RCC 7860 (cell line): ENCODE data around the gene PSG6.
"Not testable (repeated sequence)": the region's sequence is repeated elsewhere in the genome, so short reads cannot be mapped to it uniquely, and the experiment has no call there.

ENCODE experiments used
- DNase-seq: peaks from one replicate; pipeline ENCODE4 v3.0.0-alpha.2; 2015; ENCODE audit warnings: low spot score
- FAIRE-seq: peaks from 2 replicates; lab custom pipeline; 2012; peaks lifted over from hg19 to GRCh38; lab: Jason Lieb, UNC

PSG6 gene

DNA sequence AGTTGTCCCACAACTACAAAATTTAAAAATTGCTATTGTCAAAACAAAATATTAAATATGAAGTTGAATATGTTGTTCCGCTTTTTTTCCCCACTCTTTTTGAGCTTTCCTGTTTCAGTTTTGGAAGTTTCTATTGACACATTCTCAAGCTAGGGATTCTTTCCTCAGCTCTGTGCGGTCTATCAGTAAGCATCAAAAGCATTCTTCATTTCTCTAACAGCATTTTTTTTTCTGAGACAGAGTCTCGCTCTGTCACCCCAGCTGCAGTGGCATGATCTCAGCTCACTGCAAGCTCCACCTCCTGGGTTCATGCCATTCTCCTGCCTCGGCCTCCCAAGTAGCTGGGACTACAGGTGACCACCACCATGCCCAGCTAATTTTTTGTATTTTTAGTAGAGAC lies 4.8 kb downstream of the PSG6 start:
- DNase-seq, FAIRE-seq: not testable (repeated sequence)

DNA sequence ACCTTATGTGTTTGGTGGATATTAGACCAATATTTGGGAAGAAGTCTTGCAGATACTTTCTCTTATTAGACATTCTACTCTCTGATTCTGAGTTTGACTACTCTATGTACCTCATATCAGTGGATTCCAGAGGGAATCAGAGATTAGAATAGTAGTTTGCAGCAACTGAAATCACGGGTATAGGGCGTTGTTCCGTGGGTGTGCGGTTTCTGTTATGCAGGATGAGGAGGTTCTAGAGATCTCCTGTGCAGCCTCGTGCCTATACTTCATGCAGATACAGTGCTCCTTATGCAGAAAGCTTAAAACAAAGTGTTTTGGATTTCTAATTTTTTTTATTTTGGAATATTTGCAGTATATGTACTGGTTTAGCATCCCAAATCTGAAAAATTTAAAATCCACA lies 6.0 kb downstream of the PSG6 start:
- FAIRE-seq, DNase-seq: not testable (repeated sequence)

DNA sequence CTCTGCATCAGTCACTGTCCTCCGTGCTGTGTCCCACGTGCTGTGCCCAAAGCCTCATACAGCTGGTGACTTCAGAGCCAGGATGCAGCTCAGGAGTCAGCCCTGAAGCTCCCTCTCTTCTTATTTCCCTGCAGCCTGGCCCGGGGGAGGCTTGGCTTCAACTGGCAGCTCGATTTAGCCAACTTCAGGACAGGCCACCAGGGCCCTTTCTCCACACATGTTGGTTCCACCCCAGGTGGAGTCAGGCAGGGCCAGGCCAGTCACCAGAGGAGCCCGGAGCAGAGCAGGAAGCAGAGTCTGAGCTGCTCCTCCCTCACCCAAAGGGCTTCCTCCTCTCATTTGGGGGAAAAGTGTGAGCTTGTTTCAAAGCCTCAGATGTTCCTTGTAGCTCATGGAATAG lies 11.5 kb downstream of the PSG6 start:
- FAIRE-seq, DNase-seq: not testable (repeated sequence)

DNA sequence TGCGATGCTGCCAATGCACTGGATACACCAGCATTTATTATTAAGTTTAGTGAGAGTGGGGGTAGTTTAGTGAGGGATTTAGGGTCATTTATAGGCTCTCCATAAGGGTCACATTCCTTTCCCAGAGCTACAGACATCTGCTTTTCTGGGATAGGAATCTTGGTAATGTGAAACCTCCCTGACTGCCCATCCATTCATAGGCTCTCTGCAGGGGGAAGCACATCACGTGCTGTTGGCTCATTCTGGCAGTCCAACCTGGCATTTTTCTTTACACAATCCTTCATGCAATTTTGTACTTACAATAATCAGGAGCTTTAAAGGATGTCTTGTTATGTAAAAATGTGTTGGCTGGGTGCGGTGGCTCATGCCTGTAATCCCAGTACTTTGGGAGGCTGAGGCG lies 17.1 kb downstream of the PSG6 start:
- FAIRE-seq, DNase-seq: not testable (repeated sequence)

DNA sequence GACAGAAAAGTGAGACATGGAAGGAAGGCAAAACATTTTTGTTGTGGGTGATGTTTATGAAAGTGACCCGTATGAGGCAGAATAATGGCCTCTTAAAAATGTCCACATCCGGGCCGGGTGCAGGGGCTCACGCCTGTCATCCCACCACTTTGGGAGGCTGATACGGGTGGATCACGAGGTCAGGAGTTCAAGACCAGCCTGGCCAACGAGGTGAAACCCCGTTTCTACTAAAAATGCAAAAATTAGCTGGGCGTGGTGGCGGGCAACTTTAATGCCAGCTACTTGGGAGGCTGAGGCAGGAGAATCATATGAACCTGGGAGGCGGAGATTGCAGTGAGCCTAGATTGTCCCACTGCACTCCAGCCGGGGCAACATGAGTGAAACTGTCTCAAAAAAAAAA lies 18.0 kb downstream of the PSG6 start:
- DNase-seq, FAIRE-seq: not testable (repeated sequence)

DNA sequence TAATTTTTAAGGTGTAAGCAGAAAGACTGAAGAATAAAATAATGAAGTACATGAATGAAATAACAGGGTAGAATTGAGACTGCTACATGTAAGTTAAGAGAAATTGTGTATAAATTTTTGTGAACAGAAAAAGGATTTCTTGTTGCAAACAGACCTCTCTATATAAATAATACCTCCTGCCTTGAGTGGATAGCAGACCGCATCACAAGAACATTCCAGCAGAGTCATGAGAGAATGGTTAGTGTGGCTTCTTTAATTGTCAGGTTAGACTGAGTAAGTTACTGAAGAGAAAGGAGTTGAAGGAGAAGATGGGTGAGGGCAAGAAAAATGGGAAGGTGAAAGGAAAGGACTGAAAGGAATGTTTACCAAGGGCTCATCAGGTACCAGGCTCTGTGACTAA lies 18.6 kb downstream of the PSG6 start:
- DNase-seq, result peak; percentile 25
- not testable (repeated sequence) for FAIRE-seq

DNA sequence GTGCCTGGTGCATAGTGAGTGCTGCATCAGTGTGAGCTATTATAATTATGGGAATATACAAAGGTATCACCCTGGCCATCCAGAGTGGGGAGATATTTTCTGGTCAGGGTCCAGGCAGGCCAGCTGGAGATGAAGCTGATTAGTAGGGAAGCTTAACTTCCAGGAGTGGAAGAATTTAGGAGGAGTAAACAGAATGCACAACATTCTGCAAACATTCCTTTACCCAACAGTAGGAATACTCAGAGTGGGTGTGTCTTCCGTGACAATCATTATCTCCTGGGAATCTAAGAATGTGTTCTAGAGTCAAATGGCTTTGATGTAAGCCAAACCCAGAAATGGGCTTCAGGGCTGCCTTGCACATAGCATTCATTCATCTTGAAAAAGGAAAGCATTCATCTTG lies 19.0 kb downstream of the PSG6 start:
- DNase-seq, result not testable (repeated sequence)

DNA sequence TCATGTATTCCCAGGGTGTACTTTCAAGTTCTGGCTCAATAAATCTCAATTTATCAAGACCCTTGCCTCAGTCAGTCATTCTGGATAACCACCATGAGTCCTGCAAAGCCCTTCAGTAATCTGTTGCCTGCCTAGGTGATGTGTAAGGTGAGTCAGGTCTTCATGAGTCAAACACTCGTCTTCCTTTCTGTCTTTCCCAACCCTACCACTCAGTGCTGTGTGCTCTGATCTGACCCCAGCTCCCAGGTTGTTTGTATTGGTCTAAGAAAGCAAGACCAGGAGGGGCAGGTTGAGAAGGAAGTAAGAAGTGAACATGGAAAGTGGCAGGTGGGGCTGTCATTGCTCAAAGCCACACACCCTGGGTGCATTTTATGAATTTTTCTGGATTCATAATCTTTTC lies 20.0 kb downstream of the PSG6 start:
- not testable (repeated sequence) for FAIRE-seq
- DNase-seq, result peak; percentile 45

More for the DNA sequence above, 19.0 kb downstream of the PSG6 start:
- not testable (repeated sequence) for FAIRE-seq

DNA sequence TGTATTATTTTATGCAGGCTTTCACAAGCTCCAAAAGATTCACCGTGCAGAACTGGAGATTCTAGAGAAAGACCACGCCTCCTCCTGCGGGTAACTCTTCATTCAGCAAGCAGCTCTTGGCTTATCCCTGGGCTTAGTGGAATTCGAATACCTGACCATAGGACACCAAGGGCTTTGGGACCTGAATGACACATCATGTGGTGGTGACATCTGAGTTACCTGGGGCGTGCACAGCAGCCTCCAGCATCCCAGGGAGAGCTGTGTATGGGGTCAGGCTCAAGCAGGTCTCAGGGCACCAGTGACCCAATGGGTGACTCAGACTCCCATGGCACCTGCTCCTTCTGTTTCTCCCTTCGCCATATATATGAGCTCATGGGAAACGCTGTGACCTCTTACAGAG lies 27.2 kb downstream of the PSG6 start:
- DNase-seq, FAIRE-seq: not testable (repeated sequence)

DNA sequence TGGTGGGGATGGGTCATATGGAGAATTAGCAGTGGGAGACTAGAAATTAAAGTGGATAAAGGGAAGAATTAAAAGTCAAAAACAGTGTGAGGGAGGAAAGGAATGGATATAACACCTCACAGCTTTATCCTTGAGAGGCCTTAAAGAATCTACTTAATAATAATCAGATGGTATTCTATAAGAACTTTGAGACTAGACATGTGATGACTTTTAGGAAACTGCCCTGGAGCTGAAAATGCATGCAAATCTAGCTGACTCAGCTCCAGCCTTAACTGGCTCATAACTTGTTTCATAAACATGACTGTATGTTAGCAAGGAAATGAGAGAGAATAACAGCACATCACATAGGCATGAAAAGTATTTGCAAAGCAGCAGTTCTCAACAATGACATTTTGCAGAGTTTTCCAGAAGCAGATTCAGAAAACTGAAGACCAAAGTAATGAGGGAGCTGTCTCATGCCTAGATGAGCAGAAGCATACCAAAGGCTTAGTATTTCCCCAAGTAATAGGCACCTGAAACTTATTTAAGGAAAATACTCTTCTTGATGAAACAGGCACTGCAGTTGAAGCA lies 29.7 kb downstream of the PSG6 start:
- DNase-seq, result not testable (repeated sequence)
- FAIRE-seq, result peak; percentile 62

DNA sequence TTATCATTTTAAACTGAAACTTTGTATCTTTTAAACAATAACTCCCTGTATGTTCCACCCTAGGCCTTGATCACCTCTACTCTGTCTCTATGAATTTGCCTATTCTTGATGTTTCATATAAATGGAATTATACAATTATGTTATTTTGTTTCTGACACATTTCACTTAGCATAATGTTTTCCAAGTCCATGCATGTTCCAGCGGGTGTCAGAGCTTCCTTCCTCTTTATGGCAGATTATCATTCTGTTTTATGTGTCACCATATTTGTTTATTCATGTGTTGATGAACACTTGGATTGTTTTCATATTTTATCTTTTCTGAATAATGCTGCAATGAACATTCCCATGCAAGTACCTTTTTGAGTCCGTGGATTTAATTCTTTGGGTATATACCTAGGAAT lies 35.0 kb downstream of the PSG6 start:
- FAIRE-seq, DNase-seq: not testable (repeated sequence)

DNA sequence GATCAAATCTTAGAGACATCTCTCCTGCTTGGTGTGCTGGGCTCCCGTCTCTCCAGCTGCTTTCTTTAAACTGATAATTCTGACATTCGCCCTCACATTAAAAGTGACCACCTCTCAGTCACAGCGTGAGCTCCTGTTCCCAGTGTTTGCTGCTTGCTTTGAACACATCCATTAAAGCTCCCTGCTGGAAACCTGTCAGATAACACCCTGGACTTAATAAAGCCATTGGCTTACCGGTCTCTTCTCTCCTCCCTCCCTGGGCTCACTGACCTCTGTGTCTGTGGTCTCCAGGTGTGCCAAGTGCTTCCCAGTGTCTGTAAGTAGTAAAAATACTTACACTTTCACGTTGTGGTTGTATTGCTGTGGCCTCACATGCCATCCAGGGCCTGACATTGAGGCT lies 35.7 kb downstream of the PSG6 start:
- DNase-seq, FAIRE-seq: not testable (repeated sequence)

DNA sequence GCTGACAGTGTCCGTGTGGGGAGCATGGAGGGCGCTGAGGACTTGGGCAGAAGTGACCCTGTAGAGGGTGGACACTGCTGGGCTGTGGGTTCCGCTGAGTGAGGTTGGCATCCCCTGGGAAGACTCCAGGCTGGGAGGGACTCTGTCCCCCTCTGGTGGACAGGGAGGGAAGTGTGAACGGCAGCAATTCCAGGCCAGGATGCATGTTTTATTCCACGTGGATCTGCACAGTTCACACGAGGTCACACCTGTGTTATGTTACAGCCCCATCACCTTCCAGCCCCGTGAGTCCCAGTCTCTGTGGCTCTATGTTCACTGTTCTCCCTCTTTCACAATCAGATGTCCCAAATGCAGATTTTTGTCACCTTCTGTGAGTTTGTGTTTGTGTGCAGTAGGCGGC lies 36.4 kb downstream of the PSG6 start:
- DNase-seq, FAIRE-seq: not testable (repeated sequence)

DNA sequence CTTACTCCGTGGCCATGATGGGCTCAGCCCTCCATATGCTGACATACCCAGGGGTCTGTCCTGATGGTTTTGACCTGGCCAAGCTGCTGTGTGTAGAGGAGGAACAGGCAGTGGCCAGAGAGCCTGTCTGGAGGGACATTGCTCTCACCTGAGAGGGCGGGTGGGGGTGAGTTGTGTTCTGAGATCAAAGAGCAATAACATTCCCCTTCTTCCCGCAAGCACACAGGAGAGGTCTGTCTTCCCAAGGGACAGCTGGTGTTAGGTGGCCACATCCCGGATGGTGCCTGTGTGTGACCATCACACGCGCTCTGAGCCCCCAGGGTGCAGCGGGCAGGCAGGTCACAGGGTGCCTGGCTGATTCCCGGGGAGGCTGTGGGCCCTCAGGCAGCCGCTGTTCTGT lies 37.1 kb downstream of the PSG6 start:
- FAIRE-seq, DNase-seq: not testable (repeated sequence)

DNA sequence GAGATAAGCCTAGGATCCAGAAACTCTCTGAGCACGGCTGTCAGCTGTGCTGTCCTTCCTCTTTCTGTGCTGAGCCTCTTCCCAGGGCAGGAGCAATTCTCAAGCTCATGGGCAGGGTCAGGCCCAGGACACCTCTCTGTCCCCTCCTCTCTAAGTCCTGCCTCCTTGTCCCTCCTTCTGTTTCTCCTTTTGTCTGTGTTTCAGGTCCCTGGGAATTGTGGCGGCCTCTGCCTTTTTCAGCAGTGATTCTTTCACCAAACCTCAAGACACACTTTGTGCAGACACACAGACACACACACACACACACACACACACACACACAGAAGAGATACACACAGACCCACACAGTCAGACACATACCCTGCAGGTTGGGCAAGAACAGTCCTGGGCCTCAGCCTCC lies 38.1 kb downstream of the PSG6 start, which contains the start of gene PSG1:
Gene PSG1, minus strand, starts transcription at position 101 of the 400 bp plus-strand sequence. CDS start 132 bp downstream, outside the sequence.
- FAIRE-seq, result no peak
- DNase-seq, result no peak

DNA sequence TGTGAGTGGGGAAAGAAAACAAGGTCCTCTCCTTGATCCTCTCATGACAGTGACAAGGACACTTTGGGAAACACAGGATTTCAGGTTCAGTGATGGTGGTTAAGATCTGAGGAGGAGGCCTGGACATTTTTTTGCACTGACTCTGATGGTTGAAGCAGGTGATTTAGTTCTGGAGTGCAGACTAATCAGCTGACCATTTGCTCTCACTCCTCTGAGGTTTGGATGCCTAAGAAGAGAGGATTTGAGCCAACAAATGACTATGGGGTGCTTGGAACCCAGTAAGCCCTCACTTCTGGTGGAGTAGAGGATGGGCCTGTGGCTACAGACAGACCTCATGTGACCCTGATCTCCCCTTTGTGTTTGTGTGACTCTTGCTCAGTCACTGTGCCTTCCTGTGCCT lies 41.1 kb downstream of the PSG6 start:
- FAIRE-seq (peak; percentile 72), DNase-seq (peak; percentile 78)

DNA sequence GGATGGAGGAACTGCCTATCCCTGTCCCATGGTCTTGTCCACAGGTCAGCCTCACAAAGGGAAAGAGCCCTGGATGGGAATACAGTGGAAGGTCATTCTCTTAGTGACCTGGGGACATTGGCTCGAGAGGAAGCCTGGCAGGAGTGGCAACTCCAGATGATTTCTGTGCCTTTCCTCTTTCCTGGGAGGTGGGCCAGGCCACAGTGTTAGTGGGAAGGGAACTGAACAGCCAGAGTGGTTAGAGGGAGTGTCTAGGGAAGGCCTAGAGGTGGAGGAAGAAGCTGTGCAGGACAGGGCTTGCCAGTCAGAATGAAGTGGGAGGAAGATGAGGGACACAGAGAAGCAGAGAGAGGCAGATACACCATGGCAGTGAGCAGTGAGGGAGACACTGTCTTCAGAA lies 41.8 kb downstream of the PSG6 start:
- FAIRE-seq (peak; percentile 29), DNase-seq (peak; percentile 65)

DNA sequence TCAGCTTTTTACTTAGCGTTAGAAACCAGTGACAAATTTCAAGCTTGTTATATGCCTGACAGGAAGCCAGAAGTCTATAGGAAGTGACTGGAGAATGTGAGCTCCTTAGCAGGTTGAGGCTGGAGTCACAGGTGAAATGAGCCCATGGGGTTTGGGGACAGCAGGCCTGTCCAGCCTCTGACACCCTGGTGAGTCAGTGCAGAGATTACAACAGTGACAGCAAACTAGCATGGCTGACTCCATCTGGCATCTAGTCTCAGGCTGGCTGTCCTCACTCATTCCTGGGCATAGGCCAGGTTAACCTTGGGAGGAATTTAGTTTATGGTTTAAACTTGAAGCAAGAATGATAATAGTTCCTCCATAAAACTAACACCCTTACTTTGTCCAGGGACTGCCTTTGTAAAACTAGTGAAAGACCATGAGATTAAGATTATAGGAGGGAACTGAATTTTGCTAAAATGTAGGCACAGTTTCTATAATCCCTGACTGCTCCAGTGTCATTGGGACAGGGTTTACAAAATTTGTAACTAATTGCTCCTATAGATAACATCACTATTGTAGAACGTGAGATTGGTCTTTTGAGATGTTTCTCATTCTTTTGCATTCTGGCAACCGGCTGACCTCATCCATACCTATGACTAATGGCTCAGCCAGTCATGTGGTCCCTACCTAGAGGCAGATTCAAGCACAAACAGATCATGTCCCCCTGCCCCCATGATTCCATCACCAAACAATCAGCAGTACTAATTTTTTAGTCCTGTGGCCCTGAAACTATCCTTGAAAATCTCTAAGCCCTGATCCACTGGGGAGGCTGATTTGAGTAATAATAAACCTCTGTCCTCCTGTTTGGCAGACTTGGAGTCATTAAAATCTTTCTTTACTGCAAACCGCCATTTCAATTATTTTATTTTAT lies 42.5 kb downstream of the PSG6 start:
- FAIRE-seq, result peak; percentile 89
- DNase-seq, result peak; percentile 71

DNA sequence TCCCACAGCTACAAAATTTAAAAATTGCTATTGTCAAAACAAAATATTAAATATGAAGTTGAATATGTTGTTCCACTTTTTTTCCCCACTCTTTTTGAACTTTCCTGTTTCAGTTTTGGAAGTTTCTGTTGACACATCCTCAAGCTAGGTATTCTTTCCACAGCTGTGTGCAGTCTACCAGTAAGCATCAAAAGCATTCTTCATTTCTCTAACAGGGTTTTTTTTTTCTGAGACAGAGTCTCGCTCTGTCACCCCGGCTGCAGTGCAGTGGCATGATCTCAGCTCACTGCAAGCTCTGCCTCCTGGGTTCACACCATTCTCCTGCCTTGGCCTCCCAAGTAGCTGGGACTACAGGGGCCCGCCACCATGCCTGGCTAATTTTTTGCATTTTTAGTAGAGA lies 43.6 kb downstream of the PSG6 start:
- FAIRE-seq, result not testable (repeated sequence)
- DNase-seq, result peak; percentile 3

DNA sequence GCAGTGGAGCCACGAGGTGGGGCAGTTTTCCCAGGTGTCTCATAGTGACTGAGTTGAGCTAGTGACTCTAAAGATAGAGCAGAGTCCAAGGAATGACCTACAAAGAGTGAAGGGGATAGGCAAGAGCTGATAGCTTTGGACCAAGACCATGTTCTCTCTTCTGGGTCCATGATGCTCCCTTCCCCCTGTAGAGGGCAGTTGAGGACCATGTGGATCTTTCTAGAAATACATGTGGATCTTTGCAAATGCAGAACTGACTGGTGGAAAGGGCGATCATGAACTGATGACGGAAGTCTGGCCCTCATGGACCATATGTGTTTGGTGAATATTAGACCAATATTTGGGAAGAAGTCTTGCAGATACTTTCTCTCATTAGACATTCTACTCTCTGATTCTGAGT lies 45.1 kb downstream of the PSG6 start:
- no peak for FAIRE-seq
- DNase-seq, result no peak

DNA sequence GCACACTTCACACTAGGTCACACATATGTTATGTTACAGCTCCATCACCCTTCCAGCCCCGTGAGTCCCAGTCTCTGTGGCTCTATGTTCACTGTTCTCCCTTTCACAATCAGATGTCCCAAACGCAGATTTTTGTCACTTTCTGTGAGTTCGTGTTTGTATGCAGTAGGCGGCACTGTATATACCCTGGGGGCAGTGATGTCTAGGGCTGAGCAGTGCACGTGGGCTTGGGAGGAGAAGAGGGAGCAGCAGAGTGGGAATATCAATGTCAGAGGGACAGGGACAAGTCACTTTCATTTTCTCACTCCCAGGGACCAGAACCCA lies 60.2 kb downstream of the PSG6 start:
- DNase-seq (no peak), FAIRE-seq (no peak)
